ENCODE results near the gene TMX4. TPM values are rescaled to one million over a fixed set of nuclear protein-coding genes. Genes with fewer than 3 reads are reported as not detected.

TMX4 gene
- total and polyA plus RNA-seq, 2 of the 8 experiments (the other 6 are each of a cell fraction or from before 2014, with no cell fraction given), result 2.1 to 7.8 TPM

GRCh38 chr20:7959484-7959883, 60.1 kb downstream of the TMX4 start:
- Histone ChIP-seq H3K27ac (ENCODE audit: low read depth, low read length) (no peak overlapping the region), H2BK12ac (ENCODE audit: low read depth, low read length) (no peak overlapping the region), H2BK120ac (replicated peaks; ENCODE audit: low read depth, low read length) (no peak overlapping the region), H3K23ac (ENCODE audit: insufficient read length) (no peak overlapping the region), H3K4ac (replicated peaks; ENCODE audit: insufficient read length, low read depth, low read length) (no peak overlapping the region), H2AK5ac (ENCODE audit: low read depth, low read length) (no peak overlapping the region), H3K4me1 (replicated peaks in 1 of 4; ENCODE audit: control insufficient read depth in 3 of 4, insufficient read depth in 4 of 4, low read length in 3 of 4) (no peaks in the 10 kb centered on the region), H3K79me1 (ENCODE audit: low read depth, low read length) (no peaks in the 10 kb centered on the region), H4K5ac (ENCODE audit: insufficient read length, low read depth, low read length) (no peak overlapping the region), H4K20me1 (replicated peaks in 1 of 2; ENCODE audit: control insufficient read depth in 1 of 2, insufficient read depth in 2 of 2, low read length in 2 of 2) (no peaks in the 10 kb centered on the region), H4K8ac (ENCODE audit: extremely low read depth, insufficient read depth, low read length) (no peak overlapping the region), H3K27me3 (replicated peaks in 1 of 4; ENCODE audit: control insufficient read depth in 3 of 4, extremely low read depth in 1 of 4, insufficient read depth in 3 of 4, low read length in 3 of 4) (no peaks in the 10 kb centered on the region), H3K18ac (ENCODE audit: extremely low read depth, low read length) (no peak overlapping the region), H3K4me2 (ENCODE audit: insufficient read depth in 1 of 2, low read depth in 2 of 2, low read length in 2 of 2) (no peak overlapping the region), H4K91ac (replicated peaks; ENCODE audit: insufficient read length, low read length) (no peak overlapping the region), H2BK15ac (ENCODE audit: low read length) (no peak overlapping the region), H3K36me3 (ENCODE audit: control insufficient read depth in 2 of 4, insufficient read depth in 4 of 4, low read length in 3 of 4) (peaks cover 0 to 2% (median 0%) of the 10 kb centered on the region in 4 experiments; a peak in 1 of 8 replicates), H2BK20ac (ENCODE audit: low read length) (no peak overlapping the region), H3K9me3 (ENCODE audit: insufficient read depth in 2 of 2, low read depth in 1 of 2, low read length in 1 of 2) (peaks cover 13 to 15% of the 10 kb centered on the region in 2 experiments), H3K9ac (replicated peaks in 1 of 4; ENCODE audit: extremely low read depth in 1 of 4, low read depth in 3 of 4, low read length in 3 of 4) (no peak overlapping the region), H3K79me2 (ENCODE audit: control insufficient read depth in 1 of 2, insufficient read depth in 2 of 2, low read length in 2 of 2) (no peaks in the 10 kb centered on the region), H3K14ac (ENCODE audit: insufficient read length) (no peak overlapping the region), H2BK5ac (ENCODE audit: low read depth, low read length) (no peak overlapping the region), H3K56ac (replicated peaks; ENCODE audit: insufficient read length, low read depth, low read length) (no peak overlapping the region), H2AFZ (ENCODE audit: low read length) (no peak overlapping the region), H3K4me3 (ENCODE audit: extremely low read depth in 1 of 4, insufficient read depth in 2 of 4, low read depth in 3 of 4, low read length in 4 of 4) (no peak overlapping the region), H3K23me2 (ENCODE audit: low read depth, low read length) (no peaks in the 10 kb centered on the region)
- DNase-seq (ENCODE audit: low read depth in 1 of 2, low spot score in 2 of 2) (no peak), FAIRE-seq (no peak)
- CTCF ChIA-PET (ENCODE audit: partially characterized antibody), result interaction anchor here (0.7 to 1.5 kb wide), 3 partner anchors 17 to 923 kb away, joined by 3 read pairs; no protein-coding TSS in a partner anchor
- POLR2A ChIA-PET (ENCODE audit: partially characterized antibody), result no interaction called here
- TF ChIP-seq, protein P1, sequence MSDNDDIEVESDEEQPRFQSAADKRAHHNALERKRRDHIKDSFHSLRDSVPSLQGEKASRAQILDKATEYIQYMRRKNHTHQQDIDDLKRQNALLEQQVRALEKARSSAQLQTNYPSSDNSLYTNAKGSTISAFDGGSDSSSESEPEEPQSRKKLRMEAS (IDR thresholded peaks at IDR 0.05), result no peak
- TF ChIP-seq RAD21 (IDR thresholded peaks at IDR 0.05 in 1 of 2, conservative IDR thresholded peaks at IDR 0.05 in 1 of 2; ENCODE audit: low read depth in 2 of 2, low read length in 2 of 2) (no peak), JUND (IDR thresholded peaks at IDR 0.05; ENCODE audit: low read length) (no peak)
- WGBS, 2 experiments (ENCODE audit: extremely low coverage in 1 of 2, insufficient coverage in 1 of 2, insufficient read length in 1 of 2, insufficient replicate concordance in 2 of 2, low coverage in 1 of 2, low lambda C conversion rate in 2 of 2, missing lambda C conversion rate in 1 of 2), result 89% methylated on average over 1 of the region's 1 CpG; no CpG with 5 or more reads in 1 of the 2 experiments

Data from H1 (cell line).